ENCODE results near the gene LRRC14B. TPM values are rescaled to one million over a fixed set of nuclear protein-coding genes. Genes with fewer than 3 reads are reported as not detected.
A peak's percentile ranks its signal among the peaks of the same experiment; 100 is the strongest.
"Not testable (repeated sequence)": the region's sequence is repeated elsewhere in the genome, so short reads cannot be mapped to it uniquely, and the experiment has no call there.

LRRC14B gene
- total RNA-seq, 1 experiment from 2014 or later = 0.82 TPM

DNA sequence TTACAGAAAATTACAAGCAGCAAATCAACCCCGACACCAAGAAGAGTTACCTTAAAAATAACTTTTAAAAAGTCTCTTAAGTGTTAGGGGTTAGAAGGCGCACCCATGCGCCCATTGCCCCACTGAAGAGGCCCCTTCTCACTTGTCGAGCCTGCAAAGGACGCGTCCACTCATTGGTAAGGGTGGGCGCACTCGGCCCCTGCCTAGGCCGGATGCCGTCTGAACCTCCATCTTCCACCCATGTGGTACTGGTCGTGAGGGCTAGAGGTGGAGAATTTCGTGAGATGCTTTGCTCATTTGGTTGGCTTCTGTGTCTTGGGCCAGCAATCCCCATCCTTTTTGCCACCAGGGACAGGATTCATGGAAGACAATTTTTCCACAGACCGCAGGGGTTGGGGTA, 27.5 kb upstream of the LRRC14B start:
- ChIA-PET CTCF (no interaction called here), POLR2A (no interaction called here)
- DNase-seq (ENCODE audit: low read depth, low spot score) = no peak
- in situ Hi-C loops (cut with HindIII; ENCODE audit: low pct_unique_long_range_greater_than_20kb, low sequenced_read_pairs) = no loop called here
- H3K9me3 ChIP-seq (ENCODE audit: control insufficient read depth, insufficient read depth, low read depth, low read length) = no peaks in the 10 kb centered on the region
- H3K27ac ChIP-seq (ENCODE audit: low read length) = no peak overlapping the region
- TSS peak; percentile 79 for BruUV-seq (replicated peaks)
- H3K4me3 ChIP-seq (ENCODE audit: low read depth in 2 of 2, low read length in 2 of 2) = no peak overlapping the region
- intact Hi-C loops (cut with micrococcal nuclease; ENCODE audit: unreplicated experiment) = no loop called here
- peaks cover 9% of the 10 kb centered on the region; the same call in 1 of the 2 replicates for H3K4me1 ChIP-seq (ENCODE audit: control insufficient read depth, insufficient read depth, low read length)
- no peak for ATAC-seq
- no peaks in the 10 kb centered on the region for H3K27me3 ChIP-seq (ENCODE audit: control insufficient read depth, insufficient read depth, low read length)
- TF ChIP-seq, protein P1, sequence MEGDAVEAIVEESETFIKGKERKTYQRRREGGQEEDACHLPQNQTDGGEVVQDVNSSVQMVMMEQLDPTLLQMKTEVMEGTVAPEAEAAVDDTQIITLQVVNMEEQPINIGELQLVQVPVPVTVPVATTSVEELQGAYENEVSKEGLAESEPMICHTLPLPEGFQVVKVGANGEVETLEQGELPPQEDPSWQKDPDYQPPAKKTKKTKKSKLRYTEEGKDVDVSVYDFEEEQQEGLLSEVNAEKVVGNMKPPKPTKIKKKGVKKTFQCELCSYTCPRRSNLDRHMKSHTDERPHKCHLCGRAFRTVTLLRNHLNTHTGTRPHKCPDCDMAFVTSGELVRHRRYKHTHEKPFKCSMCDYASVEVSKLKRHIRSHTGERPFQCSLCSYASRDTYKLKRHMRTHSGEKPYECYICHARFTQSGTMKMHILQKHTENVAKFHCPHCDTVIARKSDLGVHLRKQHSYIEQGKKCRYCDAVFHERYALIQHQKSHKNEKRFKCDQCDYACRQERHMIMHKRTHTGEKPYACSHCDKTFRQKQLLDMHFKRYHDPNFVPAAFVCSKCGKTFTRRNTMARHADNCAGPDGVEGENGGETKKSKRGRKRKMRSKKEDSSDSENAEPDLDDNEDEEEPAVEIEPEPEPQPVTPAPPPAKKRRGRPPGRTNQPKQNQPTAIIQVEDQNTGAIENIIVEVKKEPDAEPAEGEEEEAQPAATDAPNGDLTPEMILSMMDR (IDR thresholded peaks at IDR 0.05) = no peak
- TF ChIP-seq POLR2AphosphoS5 (IDR thresholded peaks at IDR 0.05; ENCODE audit: low read depth, low read length) (no peak), SIN3A (IDR thresholded peaks at IDR 0.05; ENCODE audit: borderline replicate concordance, insufficient read depth, low read depth, low read length) (no peak), TCF7L2 (IDR thresholded peaks at IDR 0.05; ENCODE audit: low read depth, low read length) (no peak)
- TF ChIP-seq, protein P2, sequence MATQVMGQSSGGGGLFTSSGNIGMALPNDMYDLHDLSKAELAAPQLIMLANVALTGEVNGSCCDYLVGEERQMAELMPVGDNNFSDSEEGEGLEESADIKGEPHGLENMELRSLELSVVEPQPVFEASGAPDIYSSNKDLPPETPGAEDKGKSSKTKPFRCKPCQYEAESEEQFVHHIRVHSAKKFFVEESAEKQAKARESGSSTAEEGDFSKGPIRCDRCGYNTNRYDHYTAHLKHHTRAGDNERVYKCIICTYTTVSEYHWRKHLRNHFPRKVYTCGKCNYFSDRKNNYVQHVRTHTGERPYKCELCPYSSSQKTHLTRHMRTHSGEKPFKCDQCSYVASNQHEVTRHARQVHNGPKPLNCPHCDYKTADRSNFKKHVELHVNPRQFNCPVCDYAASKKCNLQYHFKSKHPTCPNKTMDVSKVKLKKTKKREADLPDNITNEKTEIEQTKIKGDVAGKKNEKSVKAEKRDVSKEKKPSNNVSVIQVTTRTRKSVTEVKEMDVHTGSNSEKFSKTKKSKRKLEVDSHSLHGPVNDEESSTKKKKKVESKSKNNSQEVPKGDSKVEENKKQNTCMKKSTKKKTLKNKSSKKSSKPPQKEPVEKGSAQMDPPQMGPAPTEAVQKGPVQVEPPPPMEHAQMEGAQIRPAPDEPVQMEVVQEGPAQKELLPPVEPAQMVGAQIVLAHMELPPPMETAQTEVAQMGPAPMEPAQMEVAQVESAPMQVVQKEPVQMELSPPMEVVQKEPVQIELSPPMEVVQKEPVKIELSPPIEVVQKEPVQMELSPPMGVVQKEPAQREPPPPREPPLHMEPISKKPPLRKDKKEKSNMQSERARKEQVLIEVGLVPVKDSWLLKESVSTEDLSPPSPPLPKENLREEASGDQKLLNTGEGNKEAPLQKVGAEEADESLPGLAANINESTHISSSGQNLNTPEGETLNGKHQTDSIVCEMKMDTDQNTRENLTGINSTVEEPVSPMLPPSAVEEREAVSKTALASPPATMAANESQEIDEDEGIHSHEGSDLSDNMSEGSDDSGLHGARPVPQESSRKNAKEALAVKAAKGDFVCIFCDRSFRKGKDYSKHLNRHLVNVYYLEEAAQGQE (IDR thresholded peaks at IDR 0.05; ENCODE audit: insufficient read depth in 1 of 2, low read depth in 2 of 2, low read length in 1 of 2) = no peak
- no peaks in the 10 kb centered on the region for H3K36me3 ChIP-seq (ENCODE audit: control insufficient read depth, insufficient read depth, low read length)

DNA sequence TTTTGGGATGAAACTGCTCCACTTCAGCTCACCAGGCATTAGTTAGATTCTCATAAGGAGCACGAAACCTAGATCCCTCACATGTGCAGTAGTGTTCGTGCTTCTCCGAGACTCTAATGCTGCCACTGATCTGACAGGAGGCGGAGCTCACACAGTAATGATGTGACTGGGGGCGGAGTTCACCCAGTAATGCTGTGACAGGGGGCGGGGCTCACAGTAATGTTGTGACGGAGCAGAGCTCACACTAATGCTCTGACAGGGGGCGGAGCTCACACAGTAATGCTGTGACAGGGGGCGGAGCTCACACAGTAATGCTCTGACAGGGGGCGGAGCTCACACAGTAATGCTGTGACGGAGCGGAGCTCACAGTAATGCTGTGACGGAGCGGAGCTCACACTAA, 27.1 kb upstream of the LRRC14B start:
- peaks cover 9% of the 10 kb centered on the region; the same call in 1 of the 2 replicates for H3K4me1 ChIP-seq (ENCODE audit: control insufficient read depth, insufficient read depth, low read length)
- in situ Hi-C loops (cut with HindIII; ENCODE audit: low pct_unique_long_range_greater_than_20kb, low sequenced_read_pairs) = no loop called here
- H3K9me3 ChIP-seq (ENCODE audit: control insufficient read depth, insufficient read depth, low read depth, low read length) = no peaks in the 10 kb centered on the region
- POLR2A ChIA-PET = no interaction called here
- H3K27ac ChIP-seq (ENCODE audit: low read length) = no peak overlapping the region
- intact Hi-C loops (cut with micrococcal nuclease; ENCODE audit: unreplicated experiment) = no loop called here
- ATAC-seq = peak; percentile 55; the same call in 1 of the 2 replicates
- no peak for DNase-seq (ENCODE audit: low read depth, low spot score)
- H3K36me3 ChIP-seq (ENCODE audit: control insufficient read depth, insufficient read depth, low read length) = no peaks in the 10 kb centered on the region
- H3K27me3 ChIP-seq (ENCODE audit: control insufficient read depth, insufficient read depth, low read length) = no peaks in the 10 kb centered on the region
- H3K4me3 ChIP-seq (ENCODE audit: low read depth in 2 of 2, low read length in 2 of 2) = peak overlapping the region in 1 of 2 experiments; percentile 16; a peak in 1 of 4 replicates
- CTCF ChIA-PET = no interaction called here
- no TSS peak for BruUV-seq (replicated peaks)
- TF ChIP-seq POLR2AphosphoS5 (IDR thresholded peaks at IDR 0.05; ENCODE audit: low read depth, low read length) (no peak), SIN3A (IDR thresholded peaks at IDR 0.05; ENCODE audit: borderline replicate concordance, insufficient read depth, low read depth, low read length) (no peak), TCF7L2 (IDR thresholded peaks at IDR 0.05; ENCODE audit: low read depth, low read length) (no peak)
- TF ChIP-seq, protein P2 (IDR thresholded peaks at IDR 0.05; ENCODE audit: insufficient read depth in 1 of 2, low read depth in 2 of 2, low read length in 1 of 2) = no peak
- TF ChIP-seq, protein P1 (IDR thresholded peaks at IDR 0.05) = no peak

DNA sequence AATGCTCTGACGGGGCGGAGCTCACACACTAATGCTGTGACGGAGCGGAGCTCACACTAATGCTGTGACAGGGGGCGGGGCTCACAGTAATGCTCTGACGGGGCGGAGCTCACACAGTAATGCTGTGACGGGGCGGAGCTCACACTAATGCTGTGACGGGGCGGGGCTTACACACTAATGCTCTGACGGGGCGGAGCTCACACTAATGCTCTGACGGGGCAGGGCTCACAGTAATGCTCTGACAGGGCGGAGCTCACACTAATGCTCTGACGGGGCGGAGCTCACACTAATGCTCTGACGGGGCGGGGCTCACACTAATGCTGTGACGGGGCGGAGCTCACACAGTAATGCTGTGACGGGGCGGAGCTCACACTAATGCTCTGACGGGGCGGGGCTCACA, 26.5 kb upstream of the LRRC14B start:
- ATAC-seq; H3K36me3 ChIP-seq (ENCODE audit: control insufficient read depth, insufficient read depth, low read length); H3K27ac ChIP-seq (ENCODE audit: low read length); BruUV-seq (replicated peaks); H3K4me1 ChIP-seq (ENCODE audit: control insufficient read depth, insufficient read depth, low read length); POLR2A ChIA-PET; intact Hi-C loops (cut with micrococcal nuclease; ENCODE audit: unreplicated experiment); H3K9me3 ChIP-seq (ENCODE audit: control insufficient read depth, insufficient read depth, low read depth, low read length); DNase-seq (ENCODE audit: low read depth, low spot score); H3K27me3 ChIP-seq (ENCODE audit: control insufficient read depth, insufficient read depth, low read length); CTCF ChIA-PET; in situ Hi-C loops (cut with HindIII; ENCODE audit: low pct_unique_long_range_greater_than_20kb, low sequenced_read_pairs): not testable (repeated sequence)
- peak overlapping the region in 1 of 2 experiments; percentile 16; a peak in 1 of 4 replicates for H3K4me3 ChIP-seq (ENCODE audit: low read depth in 2 of 2, low read length in 2 of 2)
